Colonic mucosa (tissue), 4 donors: ENCODE data around the gene RELT. TPM values are rescaled to one million over a fixed set of nuclear protein-coding genes. Genes with fewer than 3 reads are reported as not detected.
A peak's percentile ranks its signal among the peaks of the same experiment; 100 is the strongest.

ENCODE experiments used
- DNase-seq: peaks from one replicate; pipeline ENCODE4 v3.0.0-alpha.2; 2020
- H3K27ac ChIP-seq: fragments of 200-600 bp; one replicate; pipeline ENCODE4 v1.8.0; 2021
- H3K27me3 ChIP-seq: fragments of 200-600 bp; one replicate; pipeline ENCODE4 v1.8.0; 2021
- H3K36me3 ChIP-seq: fragments of 200-600 bp; one replicate; pipeline ENCODE4 v1.8.0; 2021
- H3K4me1 ChIP-seq: fragments of 200-600 bp; one replicate; pipeline ENCODE4 v1.8.0; 2021; ENCODE audit warnings: mild to moderate bottlenecking
- H3K4me3 ChIP-seq: fragments of 200-600 bp; one replicate; pipeline ENCODE4 v1.8.0; 2021
- H3K9ac ChIP-seq, 2 donors: one replicate each; pipeline ENCODE4 v1.7.0; 2013; ENCODE audit warnings: control low read depth in 2 of 2, low read depth in 2 of 2, low read length in 2 of 2
- H3K9me3 ChIP-seq: fragments of 200-600 bp; one replicate; pipeline ENCODE4 v1.8.0; 2021
- intact Hi-C: fragments of 100-400 bp; cut with DNase I; formaldehyde crosslinking; loops from one replicate; pipeline ENCODE4 v1.14.1; 2022
- total RNA-seq, 2 donors: library from RNA; stranded (reverse); fragmentation: NEBNext Ultra II Directional in 1 of 2; extraction: Animal tissue kit (Norgen Biotek cat#: 25700) in 1 of 2; gene quantifications; one replicate each; pipeline ENCODE4 v1.2.1, GENCODE V29; 2021
- TF ChIP-seq, protein P1 (sequence below): fragments of 200-600 bp; IDR thresholded peaks from one replicate; pipeline ENCODE4 v1.8.0; 2022; ENCODE audit warnings: antibody characterized with exemption, mild to moderate bottlenecking
- donor health status: healthy.
- donor health status: DM: no; HTN: no; CAD: no.
- donor health status: DM: no; HTN: no; CAD: no.

Gene RELT
- total RNA-seq, 2 donors from 2014 or later, result 4.0 to 7.1 TPM

DNA sequence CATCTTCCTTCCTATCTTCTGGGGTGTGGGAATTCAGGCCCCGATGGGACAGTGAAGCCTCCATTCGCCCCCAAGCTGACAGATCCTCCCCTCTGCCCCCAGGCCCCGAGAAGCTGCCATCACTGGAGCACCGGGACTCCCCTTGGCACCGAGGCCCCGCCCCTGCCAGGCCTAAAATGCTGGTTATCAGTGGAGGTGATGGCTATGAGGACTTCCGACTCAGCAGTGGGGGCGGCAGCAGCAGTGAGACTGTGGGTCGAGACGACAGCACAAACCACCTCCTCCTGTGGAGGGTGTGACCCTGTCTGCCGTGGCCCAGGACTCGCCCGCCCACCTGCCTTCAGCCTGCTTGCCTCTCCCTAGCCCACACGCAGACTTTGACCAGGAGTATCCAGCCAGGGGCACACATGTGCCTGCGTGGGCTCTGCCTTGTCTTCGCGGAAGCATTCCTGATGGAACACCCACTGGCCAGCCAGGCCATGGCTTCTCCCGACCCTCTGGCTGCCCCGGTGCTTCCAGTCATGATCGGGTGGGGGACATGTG is 8.6 kb upstream of the RELT start:
- TF ChIP-seq, protein P1, sequence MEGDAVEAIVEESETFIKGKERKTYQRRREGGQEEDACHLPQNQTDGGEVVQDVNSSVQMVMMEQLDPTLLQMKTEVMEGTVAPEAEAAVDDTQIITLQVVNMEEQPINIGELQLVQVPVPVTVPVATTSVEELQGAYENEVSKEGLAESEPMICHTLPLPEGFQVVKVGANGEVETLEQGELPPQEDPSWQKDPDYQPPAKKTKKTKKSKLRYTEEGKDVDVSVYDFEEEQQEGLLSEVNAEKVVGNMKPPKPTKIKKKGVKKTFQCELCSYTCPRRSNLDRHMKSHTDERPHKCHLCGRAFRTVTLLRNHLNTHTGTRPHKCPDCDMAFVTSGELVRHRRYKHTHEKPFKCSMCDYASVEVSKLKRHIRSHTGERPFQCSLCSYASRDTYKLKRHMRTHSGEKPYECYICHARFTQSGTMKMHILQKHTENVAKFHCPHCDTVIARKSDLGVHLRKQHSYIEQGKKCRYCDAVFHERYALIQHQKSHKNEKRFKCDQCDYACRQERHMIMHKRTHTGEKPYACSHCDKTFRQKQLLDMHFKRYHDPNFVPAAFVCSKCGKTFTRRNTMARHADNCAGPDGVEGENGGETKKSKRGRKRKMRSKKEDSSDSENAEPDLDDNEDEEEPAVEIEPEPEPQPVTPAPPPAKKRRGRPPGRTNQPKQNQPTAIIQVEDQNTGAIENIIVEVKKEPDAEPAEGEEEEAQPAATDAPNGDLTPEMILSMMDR, result no peak
- DNase-seq, result no peak
- H3K9me3 ChIP-seq, result no peaks in the 10 kb centered on the region
- no peak overlapping the region for H3K9ac ChIP-seq
- no peaks in the 10 kb centered on the region for H3K4me1 ChIP-seq
- no peaks in the 10 kb centered on the region for H3K27me3 ChIP-seq
- H3K4me3 ChIP-seq, result no peak overlapping the region
- no peak overlapping the region for H3K27ac ChIP-seq
- no peaks in the 10 kb centered on the region for H3K36me3 ChIP-seq
- intact Hi-C loops, result no loop called here

DNA sequence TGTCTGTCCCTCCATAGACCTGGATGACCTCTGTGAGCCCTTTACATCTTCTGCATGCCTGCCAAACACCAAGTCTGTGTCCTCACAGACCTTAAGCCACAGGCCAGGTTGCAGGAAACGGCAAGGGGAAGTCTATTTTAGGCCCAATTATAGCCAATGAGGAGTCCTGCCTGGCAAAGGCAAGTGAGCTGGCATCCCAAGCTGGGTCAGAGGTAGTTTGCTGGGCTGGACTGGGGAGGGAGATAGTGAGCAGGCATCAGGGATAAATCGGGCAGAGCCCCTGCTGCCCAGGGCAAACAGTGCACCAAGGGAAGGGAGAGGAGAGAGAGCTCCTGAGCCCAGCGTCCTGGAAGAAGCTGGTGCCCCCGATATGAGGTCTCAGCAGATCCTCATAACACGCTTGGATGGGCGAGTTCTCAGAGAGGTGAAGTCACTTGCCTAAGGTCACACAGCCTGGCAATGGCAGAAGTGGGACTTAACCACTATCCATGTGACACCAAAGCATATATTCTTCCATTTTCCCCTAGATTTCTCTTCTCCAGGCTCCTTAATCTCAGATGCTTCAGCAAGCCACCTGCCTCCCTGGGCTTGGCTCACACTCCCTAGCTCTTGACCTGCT is 3.7 kb upstream of the RELT start:
- Histone ChIP-seq H3K27me3 (no peaks in the 10 kb centered on the region), H3K4me1 (no peaks in the 10 kb centered on the region), H3K9me3 (no peaks in the 10 kb centered on the region), H3K36me3 (no peaks in the 10 kb centered on the region), H3K27ac (no peak overlapping the region), H3K4me3 (no peak overlapping the region), H3K9ac (no peak overlapping the region)
- intact Hi-C loops, result no loop called here
- DNase-seq, result no peak
- TF ChIP-seq, protein P1, result no peak

DNA sequence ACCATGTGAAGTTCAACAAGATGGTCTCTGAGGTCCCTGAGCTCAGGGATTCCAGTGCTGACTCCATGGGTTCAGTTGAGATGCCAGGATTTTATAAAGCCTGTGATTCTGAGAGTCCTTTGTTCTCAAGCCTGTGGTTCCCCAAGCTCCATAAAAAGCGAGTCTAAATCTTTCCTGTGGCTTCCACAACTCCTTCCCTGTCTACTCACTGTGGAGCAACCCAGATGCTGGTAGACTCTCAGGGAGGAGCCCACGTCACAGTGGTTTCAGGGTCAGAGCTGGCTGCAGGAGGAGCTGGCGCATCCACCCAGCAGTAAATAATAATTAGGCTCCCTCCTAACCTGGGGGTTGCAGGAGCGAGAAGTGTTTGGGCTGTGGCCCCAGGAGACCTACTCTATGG is 2.0 kb upstream of the RELT start:
- TF ChIP-seq, protein P1, result no peak
- Histone ChIP-seq H3K36me3 (no peaks in the 10 kb centered on the region), H3K9ac (no peak overlapping the region), H3K27me3 (no peaks in the 10 kb centered on the region), H3K4me1 (no peaks in the 10 kb centered on the region), H3K9me3 (no peaks in the 10 kb centered on the region), H3K4me3 (no peak overlapping the region), H3K27ac (no peak overlapping the region)
- DNase-seq, result no peak
- intact Hi-C loops, result no loop called here

DNA sequence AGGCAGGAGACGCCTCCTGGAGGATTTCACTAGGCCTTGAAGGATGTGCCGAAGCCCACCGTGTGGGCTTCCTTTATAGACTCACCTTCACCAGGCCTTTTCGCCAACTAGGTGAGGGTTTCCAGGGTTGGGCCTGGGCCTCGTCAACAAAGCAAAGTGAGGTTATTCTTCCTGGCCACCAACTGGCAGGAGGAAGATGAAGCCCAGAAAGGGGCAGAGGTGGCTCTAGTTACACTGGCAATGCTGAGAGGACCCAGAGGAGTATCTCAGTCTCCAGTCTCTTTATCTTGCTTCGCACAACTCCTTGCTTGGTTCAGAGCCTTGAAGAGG is 404 bp upstream of the RELT start:
- Histone ChIP-seq H3K36me3 (no peaks in the 10 kb centered on the region), H3K9me3 (no peaks in the 10 kb centered on the region), H3K4me1 (no peaks in the 10 kb centered on the region), H3K9ac (peak overlapping the region; percentile 46 to 64), H3K27ac (peak overlapping the region; percentile 74), H3K4me3 (peak overlapping the region; percentile 91), H3K27me3 (no peaks in the 10 kb centered on the region)
- intact Hi-C loops, result no loop called here
- DNase-seq, result no peak
- TF ChIP-seq, protein P1, result no peak

DNA sequence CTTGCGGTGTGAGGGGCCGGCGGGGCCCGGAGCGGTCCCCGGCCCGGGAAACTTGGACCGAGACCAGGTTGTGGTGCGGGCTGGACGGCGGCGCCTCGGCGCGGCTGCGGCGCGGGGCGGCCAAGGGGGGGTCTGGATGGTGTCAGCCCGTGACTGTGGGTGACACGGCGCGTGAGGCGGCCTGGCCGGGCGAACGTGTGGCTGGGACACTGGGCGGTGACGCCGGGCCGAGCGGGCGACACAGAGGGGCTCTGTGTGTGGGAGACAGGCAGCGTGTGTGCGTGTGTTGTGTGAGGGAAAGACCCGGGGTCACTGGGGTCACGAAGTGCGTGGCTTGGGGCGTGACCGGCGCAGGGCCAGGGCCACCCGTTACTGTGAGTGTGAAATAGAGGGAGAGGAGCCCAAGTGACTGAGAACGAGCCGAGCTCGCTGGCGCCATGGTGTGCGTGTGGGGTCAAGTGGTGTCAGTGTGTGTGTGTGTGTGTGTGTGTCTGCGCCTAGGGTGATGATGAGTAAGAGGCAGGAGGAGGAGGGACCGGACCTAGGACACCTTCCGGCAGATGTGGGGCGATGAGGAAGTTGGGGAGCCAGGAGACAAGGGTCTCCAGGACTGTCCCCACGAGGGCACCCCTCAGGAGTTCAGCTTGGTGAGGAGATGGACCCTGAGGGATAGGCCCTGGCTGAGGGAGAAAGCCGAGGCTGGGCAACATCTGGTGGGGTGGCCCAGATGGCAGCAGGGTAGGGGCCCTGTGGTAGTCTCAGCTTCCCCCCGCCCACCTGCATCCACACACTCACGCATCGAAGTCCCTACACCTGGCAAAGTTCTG is 817 bp downstream of the RELT start:
- Histone ChIP-seq H3K36me3 (no peaks in the 10 kb centered on the region), H3K4me3 (peak overlapping the region; percentile 91), H3K9me3 (no peaks in the 10 kb centered on the region), H3K4me1 (no peaks in the 10 kb centered on the region), H3K9ac (peak overlapping the region; percentile 70 to 93), H3K27me3 (no peaks in the 10 kb centered on the region), H3K27ac (peak overlapping the region; percentile 74)
- TF ChIP-seq, protein P1, result no peak
- DNase-seq, result peak; percentile 57
- intact Hi-C loops, result no loop called here
